H1 (cell line): Measurements from ENCODE around the gene DCTN3. TPM values are rescaled to one million over a fixed set of nuclear protein-coding genes. Genes with fewer than 3 reads are reported as not detected.

Experiments
- BCL11A ChIP-seq, 2 experiments: IDR thresholded peaks; one replicate each; pipeline ENCODE4 v1.6.1; 2011; ENCODE audit warnings: low read depth in 2 of 2, low read length in 2 of 2, mild to moderate bottlenecking in 2 of 2
- BRCA1 ChIP-seq: IDR thresholded peaks from 2 replicates; pipeline ENCODE4 v1.6.1; 2012; ENCODE audit warnings: low read depth, low read length, improper control_type of control experiment
- CHD1 ChIP-seq: IDR thresholded peaks from 2 replicates; pipeline ENCODE4 v1.6.1; 2012; ENCODE audit warnings: low read depth, low read length, improper control_type of control experiment
- CTBP2 ChIP-seq: IDR thresholded peaks from 2 replicates; pipeline ENCODE4 v1.7.0; 2011; ENCODE audit warnings: borderline replicate concordance, mild to moderate bottlenecking, moderate library complexity, mixed read lengths, low read length; ENCODE audit not compliant: insufficient read depth, insufficient read length
- EP300 ChIP-seq, 2 experiments: IDR thresholded peaks; 1 replicate in 1 of 2; 2 replicates in 1 of 2; pipeline ENCODE4 v1.6.1; 2011 to 2012; ENCODE audit warnings: low read depth in 2 of 2, low read length in 2 of 2, mild to moderate bottlenecking in 2 of 2, borderline replicate concordance in 1 of 2, inconsistent platforms in 1 of 2, moderate library complexity in 1 of 2
- EZH2 ChIP-seq: fragments of 200-600 bp; sonication (generic); IDR thresholded peaks from 2 replicates; pipeline ENCODE4 v1.7.1; 2012; ENCODE audit warnings: low read depth, mild to moderate bottlenecking, moderate library complexity, low read length, inconsistent platforms; ENCODE audit not compliant: severe bottlenecking
- GABPA ChIP-seq: IDR thresholded peaks from 2 replicates; pipeline ENCODE4 v1.6.1; 2011; ENCODE audit warnings: mild to moderate bottlenecking, low read length, moderate library complexity, borderline replicate concordance; ENCODE audit not compliant: insufficient read depth
- HDAC2 ChIP-seq, 2 experiments: fragments of 300-600 bp in 1 of 2; sonication (generic) in 1 of 2; IDR thresholded peaks; 2 replicates each; pipeline ENCODE4 v1.6.1; 2011 to 2012; ENCODE audit warnings: low read depth in 2 of 2, low read length in 2 of 2, mild to moderate bottlenecking in 2 of 2, moderate library complexity in 2 of 2, borderline replicate concordance in 1 of 2, inconsistent platforms in 1 of 2
- JUN ChIP-seq: IDR thresholded peaks from 2 replicates; pipeline ENCODE4 v1.6.1; 2011; ENCODE audit warnings: low read depth, mild to moderate bottlenecking, improper control_type of control experiment, low read length
- KDM1A ChIP-seq: fragments of 200-600, 300-600 bp; sonication (generic); IDR thresholded peaks from 2 replicates; pipeline ENCODE4 v1.7.1; 2016; ENCODE audit warnings: mild to moderate bottlenecking, low read length, borderline replicate concordance
- NRF1 ChIP-seq: IDR thresholded peaks from 2 replicates; pipeline ENCODE4 v1.6.1; 2011; ENCODE audit warnings: mild to moderate bottlenecking, low read depth, low read length, improper control_type of control experiment
- PHF8 ChIP-seq: fragments of 200-600 bp; sonication (generic); conservative IDR thresholded peaks from 2 replicates; pipeline ENCODE4 v1.7.1; 2012; ENCODE audit warnings: low read depth, mild to moderate bottlenecking, inconsistent platforms, low read length, moderate library complexity
- POLR2A ChIP-seq, 2 experiments: IDR thresholded peaks; 1 replicate in 1 of 2; 2 replicates in 1 of 2; pipeline ENCODE4 v1.6.1; 2011; ENCODE audit warnings: low read depth in 2 of 2, low read length in 2 of 2, mild to moderate bottlenecking in 2 of 2; ENCODE audit errors: control extremely low read depth in 1 of 2
- SAP30 ChIP-seq: fragments of 300-600 bp; sonication (generic); IDR thresholded peaks from 2 replicates; pipeline ENCODE4 v1.7.1; 2012; ENCODE audit warnings: low read length, moderate library complexity, mild to moderate bottlenecking, inconsistent platforms; ENCODE audit not compliant: insufficient read depth, insufficient replicate concordance
- SP2 ChIP-seq: IDR thresholded peaks from 2 replicates; pipeline ENCODE4 v1.6.1; 2012; ENCODE audit warnings: mild to moderate bottlenecking, low read length, inconsistent platforms
- SP4 ChIP-seq: IDR thresholded peaks from 2 replicates; pipeline ENCODE4 v1.6.1; 2012; ENCODE audit warnings: low read length, inconsistent platforms
- SUZ12 ChIP-seq: fragments of 200-600 bp; sonication (generic); IDR thresholded peaks from 2 replicates; pipeline ENCODE4 v1.6.1; 2012; ENCODE audit warnings: mild to moderate bottlenecking, inconsistent platforms, low read length, moderate library complexity, mixed read lengths
- TAF1 ChIP-seq: IDR thresholded peaks from 2 replicates; pipeline ENCODE4 v1.6.1; 2011; ENCODE audit warnings: mild to moderate bottlenecking, low read depth, low read length
- TAF7 ChIP-seq: optimal IDR thresholded peaks from 2 replicates; pipeline ENCODE3; 2011; ENCODE audit warnings: low read depth, mild to moderate bottlenecking, inconsistent platforms, low read length, moderate library complexity, borderline replicate concordance
- USF2 ChIP-seq: IDR thresholded peaks from 2 replicates; pipeline ENCODE4 v1.6.1; 2011; ENCODE audit warnings: low read length, improper control_type of control experiment
- ZNF274 ChIP-seq: IDR thresholded peaks from 2 replicates; pipeline ENCODE4 v1.7.0; 2012; ENCODE audit warnings: low read length, borderline replicate concordance; ENCODE audit errors: extremely low read depth
- polyA plus RNA-seq, 7 experiments: library from polyadenylated mRNA; depleted of rRNA in 3 of 7; stranded (reverse) in 5 of 7; unstranded in 2 of 7; fragments of >200 nt in 5 of 7; fragments of 200-250 nt in 2 of 7; gene quantifications; 1 replicate in 5 of 7; 2 replicates in 1 of 7; 4 replicates in 1 of 7; pipeline versions ENCODE4 v1.2.1 to v1.2.3, GENCODE V29; 2011 to 2013; ENCODE audit warnings: missing spikeins in 2 of 7, mixed read lengths in 2 of 7
- total RNA-seq: library from RNA; stranded (reverse); fragmentation: NEBNext Ultra II Directional; extraction: Animal tissue kit (Norgen Biotek cat#: 25700); gene quantifications from 2 replicates; pipeline ENCODE4 v1.2.1, GENCODE V29; 2021
- TF ChIP-seq, protein P1 (sequence below): IDR thresholded peaks from 2 replicates; pipeline ENCODE4 v1.6.1; 2011; ENCODE audit warnings: low read depth, mild to moderate bottlenecking, low read length; ENCODE audit not compliant: insufficient read depth

The DCTN3 gene
- total and polyA plus RNA-seq, 2 of the 8 experiments (the other 6 are each of a cell fraction or from before 2014, with no cell fraction given) = 25.6 to 39.2 TPM

DNA sequence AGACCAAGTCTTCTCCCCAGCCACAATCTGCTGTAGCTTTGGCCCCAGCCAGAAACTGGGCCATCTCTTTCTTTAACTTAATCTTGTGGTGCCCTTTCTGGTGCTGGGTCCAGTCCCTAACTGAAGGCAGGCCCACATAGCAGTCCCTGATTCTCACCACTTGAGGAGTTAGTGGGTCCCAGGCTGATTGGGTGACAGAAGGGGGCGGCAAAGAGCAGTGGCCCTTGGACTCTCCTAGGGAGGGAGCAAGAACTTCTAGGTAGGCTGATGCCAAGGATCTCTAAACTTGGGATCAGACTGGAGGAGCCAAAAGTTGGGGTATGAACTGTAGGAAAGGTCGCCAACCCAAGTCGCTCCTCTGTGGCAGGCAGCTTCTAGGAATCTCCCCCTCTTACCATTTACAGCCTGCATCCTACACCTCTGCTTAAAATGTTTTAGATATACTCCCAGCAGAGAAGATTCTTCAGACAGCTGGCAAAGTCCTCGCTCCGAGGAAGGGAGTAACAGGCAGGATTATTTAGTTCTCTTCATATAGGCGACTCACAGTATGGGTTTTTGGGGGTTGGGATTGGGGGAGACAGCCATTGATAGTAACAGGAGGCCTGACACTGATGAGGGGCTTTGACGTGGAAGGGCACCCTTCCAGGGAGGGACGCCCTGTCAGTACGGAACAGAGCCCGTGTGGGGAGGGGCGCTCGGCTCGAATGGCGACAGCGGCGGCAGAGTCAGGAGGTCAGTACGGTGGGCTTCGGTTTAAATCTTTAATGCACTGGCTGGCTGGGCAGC is 44.2 kb upstream of the DCTN3 start (continued):
- TF ChIP-seq BRCA1 (no peak), USF2 (no peak), JUN (no peak), EP300 (IDR thresholded peaks at IDR 0.05; ENCODE audit: borderline replicate concordance in 1 of 2, low read depth in 2 of 2, low read length in 2 of 2) (no peak), EZH2 (no peak), TAF7 (peak; percentile 43), POLR2A (IDR thresholded peaks at IDR 0.05; ENCODE audit: control extremely low read depth in 1 of 2, low read depth in 2 of 2, low read length in 2 of 2) (no peak), CHD1 (no peak), KDM1A (no peak), ZNF274 (no peak), BCL11A (IDR thresholded peaks at IDR 0.05; ENCODE audit: low read depth in 2 of 2, low read length in 2 of 2) (no peak), SUZ12 (no peak; the same call in 1 of the 2 replicates), SP4 (no peak), HDAC2 (IDR thresholded peaks at IDR 0.05; ENCODE audit: borderline replicate concordance in 1 of 2, low read depth in 2 of 2, low read length in 2 of 2) (no peak), SAP30 (peak; percentile 82), PHF8 (no peak), CTBP2 (peak; percentile 44), GABPA (no peak), SP2 (no peak), NRF1 (no peak), TAF1 (no peak)
- TF ChIP-seq, protein P1, sequence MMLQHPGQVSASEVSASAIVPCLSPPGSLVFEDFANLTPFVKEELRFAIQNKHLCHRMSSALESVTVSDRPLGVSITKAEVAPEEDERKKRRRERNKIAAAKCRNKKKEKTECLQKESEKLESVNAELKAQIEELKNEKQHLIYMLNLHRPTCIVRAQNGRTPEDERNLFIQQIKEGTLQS = peak; percentile 59; the same call in 1 of the 2 replicates
